GM19099 (cell line): Measurements from ENCODE around the gene ACOXL.

Experiments
- POLR2A ChIP-seq: IDR thresholded peaks from 3 replicates; pipeline ENCODE4 v1.6.1; 2011; ENCODE audit warnings: low read depth; ENCODE audit not compliant: insufficient read length; ENCODE audit errors: extremely low read depth

ACOXL gene

GRCh38 chr2:110883406-110883805 is 151.0 kb downstream of the ACOXL start:
- no peak for TF ChIP-seq POLR2A

- TF ChIP-seq POLR2A, result no peak
Measured at GRCh38 chr2:110885256-110885655, 152.9 kb downstream of the ACOXL start.

DNA sequence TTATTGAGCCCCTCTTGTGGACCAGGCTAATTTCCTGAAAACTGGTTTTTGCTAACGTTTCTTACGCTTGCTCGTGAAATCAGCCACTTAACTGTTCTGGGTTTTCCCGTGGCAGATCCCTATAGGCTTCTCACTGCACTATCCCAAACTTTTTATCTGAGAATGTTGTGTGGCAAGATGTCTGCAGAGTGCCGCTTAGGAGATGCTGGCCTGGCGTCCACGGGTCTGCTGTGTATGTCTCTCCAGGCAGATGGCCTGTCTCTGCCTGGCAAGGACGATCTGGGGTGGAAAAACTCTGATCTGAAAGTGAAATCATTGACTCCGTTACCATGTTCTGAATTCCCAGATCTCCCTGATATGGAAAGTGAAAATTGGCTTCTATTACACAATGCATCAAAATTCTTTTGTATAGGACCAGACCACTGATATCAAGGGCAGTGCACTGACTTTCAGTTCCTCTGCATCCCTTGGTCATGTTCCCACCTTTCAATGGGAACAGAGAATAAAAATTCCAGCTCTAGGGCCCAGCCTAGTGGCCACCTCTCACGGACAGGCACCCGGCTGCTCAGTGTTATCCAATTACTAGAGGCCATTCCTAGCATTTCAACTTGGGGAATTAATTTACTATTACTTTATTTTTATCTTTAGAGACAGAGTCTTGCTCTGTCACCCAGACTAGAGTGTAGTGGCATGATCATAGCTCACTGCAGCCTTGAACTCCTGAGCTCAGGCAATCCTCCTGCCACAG is 154.6 kb downstream of the ACOXL start:
- TF ChIP-seq POLR2A, result no peak

DNA sequence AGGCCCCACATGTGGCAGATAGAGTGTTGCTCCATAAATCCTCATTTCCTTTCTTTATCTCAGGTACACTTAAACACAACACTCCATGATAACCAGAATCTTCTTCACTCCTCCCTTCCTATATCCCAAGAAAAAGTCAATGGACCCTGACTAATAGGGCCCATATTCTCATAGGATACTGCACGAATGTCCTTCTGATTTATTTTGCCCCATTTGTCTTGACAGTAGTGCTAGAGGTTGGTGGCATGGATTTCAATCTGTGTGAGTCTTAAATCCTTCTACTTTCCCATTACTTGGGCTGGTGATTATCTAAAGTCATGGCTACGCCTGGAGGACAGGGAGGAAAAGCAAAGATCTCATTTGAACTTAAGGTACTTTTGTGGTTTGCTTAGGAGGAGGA is 156.0 kb downstream of the ACOXL start:
- no peak for TF ChIP-seq POLR2A

DNA sequence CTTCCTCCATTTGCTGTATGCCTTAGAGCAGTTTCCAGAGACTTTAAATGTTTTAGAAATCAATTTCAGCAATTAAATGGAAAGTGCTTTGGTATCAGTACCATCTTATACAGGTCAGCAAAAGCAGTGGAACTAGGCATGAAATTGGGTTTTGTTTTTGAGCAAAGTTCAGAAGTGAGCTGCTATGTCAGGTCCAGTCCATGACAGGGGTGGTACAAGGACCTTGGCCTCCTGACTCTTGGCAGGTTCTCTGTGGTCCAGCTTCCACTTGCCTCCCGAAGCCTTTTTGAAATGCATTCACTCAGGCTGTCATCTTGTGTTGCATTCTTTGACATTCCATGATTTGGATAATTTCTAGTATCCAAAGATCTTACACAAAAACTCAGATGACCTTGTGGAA is 159.3 kb downstream of the ACOXL start:
- no peak for TF ChIP-seq POLR2A

DNA sequence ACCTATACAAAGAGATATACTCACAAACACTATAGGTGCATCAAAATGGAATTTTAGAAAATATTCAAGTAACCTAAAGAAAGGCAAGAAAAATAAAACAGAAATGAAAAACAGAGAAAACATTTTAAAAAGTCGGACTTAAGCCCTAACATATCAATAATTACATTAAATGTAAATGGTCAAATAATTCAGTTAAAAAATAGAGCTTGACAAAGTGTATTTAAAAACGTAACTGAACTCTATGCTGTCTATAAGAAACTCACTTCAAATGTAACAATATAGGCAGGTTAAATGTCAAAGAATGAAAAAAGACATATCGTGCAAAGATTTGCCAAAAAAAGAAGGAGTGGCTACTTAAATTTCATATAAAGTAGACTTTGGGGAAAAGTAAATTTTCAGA is 163.9 kb downstream of the ACOXL start:
- no peak for TF ChIP-seq POLR2A

GRCh38 chr2:110897966-110898365 is 165.6 kb downstream of the ACOXL start:
- no peak for TF ChIP-seq POLR2A

GRCh38 chr2:110900191-110900590 is 167.8 kb downstream of the ACOXL start:
- TF ChIP-seq POLR2A, result no peak

- TF ChIP-seq POLR2A, result no peak
Measured at GRCh38 chr2:110903548-110903947, 171.2 kb downstream of the ACOXL start.

DNA sequence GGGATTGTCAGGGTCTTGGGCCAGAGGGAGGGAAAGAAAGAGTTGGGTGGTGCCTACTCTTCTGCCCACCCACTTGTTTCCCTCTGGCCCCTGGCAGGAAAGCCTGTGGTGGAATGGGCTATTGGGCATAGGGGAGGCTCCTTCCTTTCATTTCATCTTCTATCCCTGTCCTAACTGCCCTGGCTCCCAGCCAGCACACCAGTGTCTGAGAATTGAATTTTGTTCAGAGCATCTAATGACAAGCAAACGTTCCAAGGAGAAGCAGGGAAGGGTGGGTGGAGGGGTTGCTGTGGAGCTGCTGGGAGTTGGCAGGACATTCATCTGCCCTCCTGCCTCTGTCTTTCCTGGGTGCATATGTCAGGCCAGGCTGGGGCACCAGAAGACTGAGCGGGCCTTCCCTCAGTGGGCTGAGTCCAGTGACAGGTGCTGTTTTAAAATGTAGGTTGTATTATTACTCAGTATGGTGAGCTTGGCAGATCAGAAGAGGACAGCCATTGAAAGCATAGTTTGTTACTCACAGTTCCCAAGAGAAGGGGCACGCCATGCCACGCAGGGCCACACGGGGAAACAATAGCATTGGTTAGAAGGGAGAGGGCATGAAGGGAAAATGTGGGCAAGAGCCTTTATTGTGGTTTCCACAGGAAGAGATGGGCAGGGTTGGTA is 171.9 kb downstream of the ACOXL start:
- no peak for TF ChIP-seq POLR2A

GRCh38 chr2:110904779-110905148 is 172.4 kb downstream of the ACOXL start:
- TF ChIP-seq POLR2A, result no peak

- no peak for TF ChIP-seq POLR2A
Measured at GRCh38 chr2:110905217-110905616, 172.8 kb downstream of the ACOXL start.

GRCh38 chr2:110906613-110907298 is 174.4 kb downstream of the ACOXL start:
- TF ChIP-seq POLR2A, result no peak

DNA sequence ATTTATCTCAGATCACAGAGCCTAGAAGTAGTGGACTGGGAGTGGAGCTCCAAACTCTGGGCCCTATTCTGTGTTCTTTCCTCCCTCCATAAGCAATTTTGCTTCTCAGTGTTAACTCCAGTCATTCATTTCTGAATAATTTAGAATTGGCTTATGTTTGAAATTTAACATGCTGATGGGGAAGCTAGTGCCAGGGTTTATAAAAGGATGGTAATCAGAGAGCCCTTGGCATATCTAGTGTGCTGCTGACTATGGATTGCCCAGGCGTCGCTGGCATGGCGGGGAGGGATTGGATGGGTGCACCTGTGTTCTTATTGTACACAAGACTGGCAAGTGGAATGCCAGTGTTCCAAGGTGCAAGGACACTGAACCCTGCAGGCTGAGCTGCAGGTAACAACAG is 177.1 kb downstream of the ACOXL start:
- no peak for TF ChIP-seq POLR2A

DNA sequence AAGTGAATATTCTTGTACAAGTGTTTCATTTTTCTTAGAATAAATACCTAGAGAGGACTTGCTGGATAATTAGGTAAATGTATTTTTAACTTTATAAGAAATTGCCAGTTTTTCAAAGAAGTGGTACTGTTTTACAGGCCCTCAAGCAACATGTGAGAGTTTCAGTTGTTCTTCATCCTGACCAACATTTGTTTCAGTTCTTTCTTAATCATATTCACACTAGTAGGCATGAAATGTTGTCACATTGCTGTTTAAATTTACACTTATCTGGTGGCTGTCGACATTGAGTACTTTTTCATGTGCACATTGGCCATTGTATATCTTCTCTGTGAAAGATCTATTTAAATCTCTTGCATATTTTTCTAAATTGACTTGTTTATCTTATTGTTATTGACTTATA is 178.1 kb downstream of the ACOXL start:
- no peak for TF ChIP-seq POLR2A

DNA sequence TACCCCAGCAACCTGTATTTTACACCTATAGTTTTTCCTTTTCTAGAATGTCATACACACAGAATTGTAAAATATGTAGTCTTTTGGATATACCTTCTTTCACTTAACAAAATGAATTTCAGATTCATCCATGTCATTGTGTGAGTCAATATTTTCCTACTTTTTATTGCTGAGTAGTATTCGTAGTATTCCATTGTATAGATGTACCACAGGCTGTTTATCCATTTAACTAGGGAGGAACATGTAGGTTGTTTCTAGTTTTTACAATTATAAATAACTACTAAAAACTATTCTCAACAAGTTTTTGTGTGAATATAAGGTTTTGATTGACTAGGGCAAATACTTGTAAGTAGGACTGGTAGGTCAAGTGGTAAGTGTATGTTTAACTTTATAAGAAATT is 187.4 kb downstream of the ACOXL start:
- TF ChIP-seq POLR2A, result no peak
